Right renal pelvis (tissue), 4 donors: Measurements from ENCODE around the gene OPTC. TPM values are rescaled to one million over a fixed set of nuclear protein-coding genes. Genes with fewer than 3 reads are reported as not detected.
"Not testable (repeated sequence)": the region's sequence is repeated elsewhere in the genome, so short reads cannot be mapped to it uniquely, and the experiment has no call there.

Source experiments
- DNase-seq, 4 donors: peaks; one replicate each; pipeline ENCODE4 v3.0.0-alpha.2; 2013; ENCODE audit warnings: low read depth in 4 of 4, low spot score in 3 of 4, missing footprints in 1 of 4
- polyA plus RNA-seq, 4 donors: library from polyadenylated mRNA; unstranded; fragments of 120-200 nt; gene quantifications; one replicate each; pipeline ENCODE4 v1.2.1, GENCODE V29; 2013; ENCODE audit not compliant: insufficient read length in 4 of 4

Gene OPTC
- polyA plus RNA-seq, 4 donors: not detected

- DNase-seq: no peak
These were observed 19.7 kb downstream of the OPTC start for GRCh38 chr1:203513585-203514031.

GRCh38 chr1:203516184-203516583, 22.2 kb downstream of the OPTC start:
- no peak for DNase-seq

GRCh38 chr1:203516906-203517305, 23.0 kb downstream of the OPTC start:
- no peak for DNase-seq

GRCh38 chr1:203517426-203518110, 23.6 kb downstream of the OPTC start:
- no peak for DNase-seq

- DNase-seq: not testable (repeated sequence)
These were observed 24.2 kb downstream of the OPTC start for GRCh38 chr1:203518139-203518538.

- DNase-seq: no peak
These were observed 24.6 kb downstream of the OPTC start for GRCh38 chr1:203518541-203518940.

GRCh38 chr1:203519053-203519840, 25.3 kb downstream of the OPTC start:
- DNase-seq: no peak

GRCh38 chr1:203519896-203520295, 25.9 kb downstream of the OPTC start:
- DNase-seq: no peak

- no peak for DNase-seq
These were observed 26.4 kb downstream of the OPTC start for GRCh38 chr1:203520315-203520714.

GRCh38 chr1:203521074-203521794, 27.3 kb downstream of the OPTC start:
- no peak for DNase-seq

GRCh38 chr1:203521812-203522211, 27.9 kb downstream of the OPTC start:
- DNase-seq: no peak

- no peak for DNase-seq
These were observed 28.3 kb downstream of the OPTC start for GRCh38 chr1:203522237-203522636.

GRCh38 chr1:203523667-203524066, 29.7 kb downstream of the OPTC start:
- DNase-seq: no peak

- DNase-seq: no peak
These were observed 30.2 kb downstream of the OPTC start for GRCh38 chr1:203524152-203524551.

- DNase-seq: no peak
These were observed 30.9 kb downstream of the OPTC start for GRCh38 chr1:203524824-203525223.

- no peak for DNase-seq
These were observed 31.7 kb downstream of the OPTC start for GRCh38 chr1:203525685-203526084.

- DNase-seq: no peak
These were observed 32.2 kb downstream of the OPTC start for GRCh38 chr1:203526130-203526529.

- no peak for DNase-seq
These were observed 32.6 kb downstream of the OPTC start for GRCh38 chr1:203526572-203526971.

GRCh38 chr1:203527013-203527412, 33.1 kb downstream of the OPTC start:
- DNase-seq: no peak

- no peak for DNase-seq
These were observed 34.1 kb downstream of the OPTC start for GRCh38 chr1:203528063-203528462.
